Uterus (tissue), 2 donors: ENCODE results near the gene HTRA1.

Experiments used
- CTCF ChIP-seq, 4 experiments: fragments of 200-600 bp in 2 of 4; fragments of 450-650 bp in 2 of 4; sonication (generic) in 2 of 4; IDR thresholded peaks; one replicate each; pipeline ENCODE4 v1.5.1; 2016 to 2019; ENCODE audit warnings: antibody characterized with exemption in 4 of 4, mild to moderate bottlenecking in 2 of 4, moderate library complexity in 1 of 4
- POLR2A ChIP-seq, 2 donors: fragments of 450-650 bp; IDR thresholded peaks; one replicate each; pipeline ENCODE4 v1.6.1; 2016; ENCODE audit warnings: antibody characterized with exemption in 2 of 2, mild to moderate bottlenecking in 1 of 2, moderate library complexity in 1 of 2

DNA sequence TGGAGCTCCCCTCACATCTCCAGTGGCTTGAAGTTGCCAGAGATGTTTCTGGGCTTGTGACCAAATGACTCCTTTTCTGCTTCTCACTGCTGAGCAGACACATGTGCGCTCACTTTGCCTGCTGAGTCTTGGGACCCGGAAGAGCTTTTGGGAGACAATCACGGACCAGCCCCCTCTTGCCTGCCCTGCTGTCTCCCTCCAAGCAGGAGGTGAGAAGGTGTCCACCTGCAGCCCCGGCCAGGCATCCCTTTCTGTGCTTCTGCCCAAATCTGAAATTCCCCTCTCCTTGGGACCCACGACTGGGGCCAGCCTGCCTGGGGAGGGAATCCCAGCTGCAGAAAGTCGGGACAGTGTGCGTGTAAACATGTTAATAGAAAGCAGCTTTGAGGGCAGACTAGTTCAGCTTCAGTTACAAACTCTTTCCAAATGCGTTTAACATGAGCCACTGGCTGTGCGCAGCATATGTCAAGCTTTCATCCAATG, 31.7 kb downstream of the HTRA1 start:
- TF ChIP-seq POLR2A (IDR thresholded peaks at IDR 0.05) (no peak), CTCF (IDR thresholded peaks at IDR 0.05) (no peak)
